H9 (cell line): ENCODE results near the gene CENPA. TPM values are rescaled to one million over a fixed set of nuclear protein-coding genes. Genes with fewer than 3 reads are reported as not detected.

Experiments used
- DNase-seq: peaks from one replicate; pipeline ENCODE4 v3.0.0-alpha.2; 2017
- H2AFZ ChIP-seq: one replicate; pipeline ENCODE4 v1.6.1; 2013; ENCODE audit warnings: mild to moderate bottlenecking, low read length, control low read depth, moderate library complexity
- H2AK5ac ChIP-seq: 2 replicates; pipeline ENCODE4 v1.6.1; 2013; ENCODE audit warnings: low read length, control low read depth, mixed read lengths; ENCODE audit not compliant: insufficient read length
- H2BK120ac ChIP-seq: one replicate; pipeline ENCODE4 v1.6.1; 2013; ENCODE audit warnings: low read depth, mild to moderate bottlenecking, low read length, control low read depth, inconsistent platforms; ENCODE audit not compliant: poor library complexity, severe bottlenecking
- H2BK12ac ChIP-seq: 2 replicates; pipeline ENCODE4 v1.6.1; 2013; ENCODE audit warnings: low read length, control low read depth, mixed read lengths, low read depth; ENCODE audit not compliant: insufficient read length
- H2BK15ac ChIP-seq: 2 replicates; pipeline ENCODE4 v1.6.1; 2013; ENCODE audit warnings: low read depth, low read length, control low read depth
- H2BK20ac ChIP-seq: one replicate; pipeline ENCODE4 v1.6.1; 2013; ENCODE audit warnings: low read depth, mild to moderate bottlenecking, low read length, control low read depth, inconsistent platforms; ENCODE audit not compliant: poor library complexity, severe bottlenecking
- H2BK5ac ChIP-seq: 2 replicates; pipeline ENCODE4 v1.6.1; 2013; ENCODE audit warnings: low read length, control low read depth, mixed read lengths; ENCODE audit not compliant: insufficient read length
- H3K14ac ChIP-seq: 2 replicates; pipeline ENCODE4 v1.6.1; 2013; ENCODE audit warnings: low read length, control low read depth; ENCODE audit not compliant: insufficient read depth
- H3K18ac ChIP-seq: 2 replicates; pipeline ENCODE4 v1.6.1; 2013; ENCODE audit warnings: low read depth, mild to moderate bottlenecking, mixed read lengths, low read length, control low read depth; ENCODE audit not compliant: insufficient read length
- H3K23ac ChIP-seq: 2 replicates; pipeline ENCODE4 v1.6.1; 2013; ENCODE audit warnings: low read length, control low read depth, mixed read lengths, low read depth; ENCODE audit not compliant: insufficient read length
- H3K23me2 ChIP-seq: 2 replicates; pipeline ENCODE4 v1.6.1; 2013; ENCODE audit warnings: low read depth, mild to moderate bottlenecking, mixed read lengths, low read length, control low read depth; ENCODE audit not compliant: insufficient read length, poor library complexity, severe bottlenecking
- H3K27ac ChIP-seq: 2 replicates; pipeline ENCODE4 v1.5.1; 2013; ENCODE audit warnings: low read length, control low read depth, mixed read lengths, low read depth; ENCODE audit not compliant: insufficient read length
- H3K27me3 ChIP-seq: 2 replicates; pipeline ENCODE4 v1.6.1; 2013; ENCODE audit warnings: low read length, control low read depth, inconsistent platforms; ENCODE audit not compliant: insufficient read depth
- H3K4ac ChIP-seq: 2 replicates; pipeline ENCODE4 v1.6.1; 2013; ENCODE audit warnings: low read depth, mild to moderate bottlenecking, control low read depth, inconsistent platforms, low read length, moderate library complexity
- H3K4me1 ChIP-seq: 2 replicates; pipeline ENCODE4 v1.6.1; 2013; ENCODE audit warnings: low read length, control low read depth, inconsistent platforms; ENCODE audit not compliant: insufficient read depth
- H3K4me2 ChIP-seq: 2 replicates; pipeline ENCODE4 v1.6.1; 2013; ENCODE audit warnings: low read length, control low read depth, mixed read lengths; ENCODE audit not compliant: insufficient read length, insufficient read depth
- H3K56ac ChIP-seq: 2 replicates; pipeline ENCODE4 v1.6.1; 2013; ENCODE audit warnings: low read depth, mild to moderate bottlenecking, mixed read lengths, low read length, control low read depth; ENCODE audit not compliant: insufficient read length
- H3K79me1 ChIP-seq: 2 replicates; pipeline ENCODE4 v1.6.1; 2013; ENCODE audit warnings: low read depth, mild to moderate bottlenecking, moderate library complexity, low read length, control low read depth, inconsistent platforms; ENCODE audit not compliant: insufficient read depth, poor library complexity, severe bottlenecking
- H3K79me2 ChIP-seq: 2 replicates; pipeline ENCODE4 v1.6.1; 2013; ENCODE audit warnings: low read length, control low read depth, inconsistent platforms; ENCODE audit not compliant: insufficient read depth
- H3K9ac ChIP-seq: 2 replicates; pipeline ENCODE4 v1.6.1; 2013; ENCODE audit warnings: low read length, control low read depth, mixed read lengths; ENCODE audit not compliant: insufficient read length; ENCODE audit errors: extremely low read depth
- H3K9me3 ChIP-seq: one replicate; pipeline ENCODE4 v1.6.1; 2013; ENCODE audit warnings: low read depth, low read length, inconsistent platforms; ENCODE audit not compliant: control insufficient read depth
- H3T11ph ChIP-seq: one replicate; pipeline ENCODE4 v1.6.1; 2013; ENCODE audit warnings: mild to moderate bottlenecking, low read length, control low read depth, inconsistent platforms
- H4K20me1 ChIP-seq: one replicate; pipeline ENCODE4 v1.6.1; 2013; ENCODE audit not compliant: control insufficient read depth, insufficient read length, insufficient read depth
- H4K5ac ChIP-seq: 2 replicates; pipeline ENCODE4 v1.6.1; 2013; ENCODE audit warnings: low read depth, mild to moderate bottlenecking, mixed read lengths, low read length, control low read depth; ENCODE audit not compliant: insufficient read length
- H4K8ac ChIP-seq: replicated peaks from 2 replicates; pipeline ENCODE4 v1.6.1; 2013; ENCODE audit warnings: low read length, control low read depth, mixed read lengths, low read depth; ENCODE audit not compliant: insufficient read length
- H4K91ac ChIP-seq: 2 replicates; pipeline ENCODE4 v1.6.1; 2013; ENCODE audit warnings: low read depth, mild to moderate bottlenecking, moderate library complexity, mixed read lengths, low read length, control low read depth; ENCODE audit not compliant: insufficient read length
- H3K27ac Mint-ChIP-seq, 3 experiments: 2 replicates in 2 of 3; 3 replicates in 1 of 3; pipeline ENCODE4 v1.8.0; 2020 to 2021; ENCODE audit warnings: mixed read lengths in 3 of 3, mild to moderate bottlenecking in 1 of 3, moderate library complexity in 1 of 3
- H3K27me3 Mint-ChIP-seq: 2 replicates; pipeline ENCODE4 v1.8.0; 2021; ENCODE audit warnings: low read depth, mild to moderate bottlenecking, moderate library complexity, mixed read lengths
- H3K36me3 Mint-ChIP-seq, 3 experiments: 2 replicates in 2 of 3; 3 replicates in 1 of 3; pipeline ENCODE4 v1.8.0; 2020 to 2021; ENCODE audit warnings: low read depth in 3 of 3, mixed read lengths in 3 of 3; ENCODE audit not compliant: insufficient read depth in 1 of 3
- H3K4me1 Mint-ChIP-seq, 2 experiments: 2 replicates each; pipeline ENCODE4 v1.8.0; 2020; ENCODE audit warnings: mixed read lengths in 2 of 2
- H3K4me3 Mint-ChIP-seq, 2 experiments: 2 replicates in 1 of 2; 3 replicates in 1 of 2; pipeline ENCODE4 v1.8.0; 2020 to 2021; ENCODE audit warnings: mild to moderate bottlenecking in 2 of 2, mixed read lengths in 2 of 2, moderate library complexity in 1 of 2
- H3K9me3 Mint-ChIP-seq, 2 experiments: 2 replicates in 1 of 2; 3 replicates in 1 of 2; pipeline ENCODE4 v1.8.0; 2020; ENCODE audit warnings: mild to moderate bottlenecking in 2 of 2, mixed read lengths in 2 of 2, moderate library complexity in 1 of 2
- CTCF ChIP-seq: fragments of 200-600 bp; sonication (generic); conservative IDR thresholded peaks from 3 replicates; pipeline ENCODE4 v1.8.0; 2021; ENCODE audit warnings: antibody characterized with exemption, mild to moderate bottlenecking
- WGBS: extraction: QIAGEN DNeasy Blood & Tissue Kit; methylation state at CpG from one replicate; pipeline ENCODE4 v1.1.7; 2013; ENCODE audit warnings: missing lambda C conversion rate, low lambda C conversion rate, mixed read lengths; ENCODE audit not compliant: insufficient read length; ENCODE audit errors: extremely low coverage; 5-methylcytosine and 5-hydroxymethylcytosine counted together
- total RNA-seq: library from RNA; stranded (reverse); gene quantifications from 2 replicates; pipeline ENCODE4 v1.2.1, GENCODE V29; 2021

Gene CENPA
- total RNA-seq, 1 experiment from 2014 or later: 19.3 TPM

GRCh38 chr2:26818255-26818654 lies 32.4 kb downstream of the CENPA start:
- Histone ChIP-seq H4K8ac (no peak overlapping the region), H2AK5ac (no peak overlapping the region), H2BK12ac (no peak overlapping the region), H3K9me3 (no peaks in the 10 kb centered on the region), H3K4me1 (no peaks in the 10 kb centered on the region), H2AFZ (no peak overlapping the region), H4K5ac (no peak overlapping the region), H2BK15ac (no peak overlapping the region), H3K56ac (no peak overlapping the region), H3K23ac (no peak overlapping the region), H3K9ac (no peak overlapping the region), H4K20me1 (no peaks in the 10 kb centered on the region), H2BK120ac (no peak overlapping the region), H3K18ac (no peak overlapping the region), H3K14ac (no peak overlapping the region), H3K27me3 (no peaks in the 10 kb centered on the region), H3T11ph (no peak overlapping the region), H3K79me2 (no peaks in the 10 kb centered on the region), H3K79me1 (no peaks in the 10 kb centered on the region), H3K4ac (no peak overlapping the region), H3K27ac (no peak overlapping the region), H2BK5ac (no peak overlapping the region), H2BK20ac (no peak overlapping the region), H3K4me2 (no peak overlapping the region), H4K91ac (no peak overlapping the region), H3K23me2 (no peaks in the 10 kb centered on the region)
- H3K4me1 Mint-ChIP-seq: peaks cover 6 to 7% of the 10 kb centered on the region in 2 experiments; a peak in 3 of 4 replicates
- no peak overlapping the region for H3K27ac Mint-ChIP-seq
- no peak for TF ChIP-seq CTCF
- DNase-seq: no peak
- WGBS: no CpG with 5 or more reads among the region's 5 CpGs
- H3K36me3 Mint-ChIP-seq: no peaks in the 10 kb centered on the region
- H3K9me3 Mint-ChIP-seq: peaks cover 4 to 5% of the 10 kb centered on the region in 2 experiments; a peak in 1 of 5 replicates
- peaks cover 10% of the 10 kb centered on the region for H3K27me3 Mint-ChIP-seq
- no peak overlapping the region for H3K4me3 Mint-ChIP-seq
